GM21723 (cell line): ENCODE data around the gene METTL13.

Experiments
- ATAC-seq: cut with Tn5 transposase; IDR thresholded peaks from one replicate; pipeline ENCODE4 v1.9.1; 2021; ENCODE audit warnings: mild to moderate bottlenecking, moderate library complexity; ENCODE audit not compliant: unreplicated experiment

The METTL13 gene

DNA sequence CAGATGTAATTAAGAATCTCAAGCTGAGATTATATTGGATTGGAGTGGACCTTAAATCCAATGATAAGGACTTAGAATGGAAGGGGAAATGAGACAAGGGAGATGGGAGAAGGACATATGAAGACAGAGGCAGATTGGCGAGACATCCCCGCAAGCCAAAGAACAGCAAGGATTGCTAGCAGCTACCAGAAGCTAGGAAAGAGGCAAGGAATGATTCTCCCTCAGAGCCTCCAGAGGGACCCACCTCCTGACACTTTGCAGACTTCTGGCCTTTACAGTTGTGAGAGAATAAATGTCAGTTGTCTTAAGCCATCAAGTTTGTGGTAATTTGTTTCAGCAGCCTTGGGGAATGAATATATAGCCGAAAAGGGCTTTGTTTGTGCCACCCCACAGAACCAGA, 20.7 kb downstream of the METTL13 start:
- ATAC-seq = no peak

DNA sequence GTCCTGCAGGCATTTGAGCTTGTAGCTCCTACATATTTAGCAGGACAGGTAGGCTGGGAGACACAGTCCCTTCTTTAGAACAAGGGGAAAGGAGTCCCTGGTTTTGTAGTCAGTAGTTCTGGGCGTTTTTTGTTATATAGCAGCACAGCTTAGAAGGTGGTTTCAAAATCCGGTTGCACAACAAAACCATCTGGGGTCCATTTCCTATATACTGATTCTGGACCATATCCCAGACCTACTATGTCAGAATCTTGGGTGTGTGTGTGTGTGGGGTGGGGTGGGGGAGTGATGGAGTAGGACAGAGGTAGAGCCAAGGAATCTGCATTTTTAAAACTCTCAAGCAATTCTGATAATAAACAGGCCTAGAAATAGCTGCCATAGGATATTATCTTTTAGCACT, 21.6 kb downstream of the METTL13 start:
- no peak for ATAC-seq

DNA sequence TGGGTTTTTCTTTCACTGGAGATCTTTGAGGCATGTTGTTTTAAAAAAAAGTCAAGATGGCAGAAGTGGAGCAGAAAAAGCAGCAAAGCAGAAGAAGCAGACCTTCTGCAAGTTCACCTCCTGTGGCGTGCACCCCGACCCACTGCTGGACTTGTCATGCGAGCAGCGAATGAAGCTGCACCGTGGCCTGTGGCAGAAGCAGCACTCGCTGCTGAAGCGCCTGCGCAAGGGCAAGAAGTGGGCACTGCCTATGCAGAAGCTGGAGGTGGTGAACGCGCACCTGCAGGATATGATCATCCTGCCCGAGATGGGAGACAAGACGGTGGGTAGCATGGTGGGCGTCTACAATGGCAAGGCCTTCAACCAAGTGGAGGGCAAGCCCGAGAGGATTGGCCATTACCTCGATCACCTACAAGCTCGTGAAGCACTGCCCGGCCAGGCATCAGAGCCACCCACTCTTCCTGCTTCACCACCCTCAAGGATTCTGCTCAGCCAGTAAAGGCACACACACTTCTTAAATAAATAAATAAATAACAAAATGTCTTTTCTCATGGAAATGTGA, 22.1 kb downstream of the METTL13 start:
- no peak for ATAC-seq

DNA sequence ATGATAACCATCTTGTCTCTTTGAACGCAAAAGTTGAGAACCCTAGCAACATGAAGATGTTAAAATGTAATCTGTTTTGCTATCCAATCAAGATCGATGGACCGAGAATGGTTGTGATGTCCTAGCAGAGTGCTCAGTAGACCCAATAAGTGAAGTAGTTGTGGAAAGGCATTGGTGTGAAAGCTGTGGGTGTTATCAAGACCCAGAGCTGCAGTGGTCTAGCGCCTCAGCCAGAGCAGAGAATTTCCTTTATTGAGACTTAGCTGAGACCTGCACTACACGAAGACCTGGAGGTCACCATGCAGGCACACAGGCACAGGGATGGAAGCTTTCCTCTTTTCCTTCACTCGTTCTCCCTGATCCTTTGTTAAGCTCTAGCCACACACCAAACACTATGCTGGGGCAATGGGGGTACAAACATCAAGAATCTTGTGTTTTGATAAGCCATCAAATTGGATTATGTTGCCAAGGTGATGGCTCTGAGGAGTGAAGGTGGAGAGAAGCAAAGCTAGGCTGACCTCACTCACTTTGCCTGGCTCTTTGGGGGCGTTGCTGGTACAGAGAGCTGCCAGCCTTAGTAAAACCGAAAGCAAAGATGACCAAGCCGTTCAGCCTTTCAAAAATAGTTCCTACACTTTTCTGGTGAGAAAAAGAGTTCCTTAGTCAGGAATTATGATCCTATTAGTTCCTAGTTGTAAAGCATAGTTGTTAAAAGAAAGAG, 24.1 kb downstream of the METTL13 start:
- ATAC-seq = peak; percentile 82

DNA sequence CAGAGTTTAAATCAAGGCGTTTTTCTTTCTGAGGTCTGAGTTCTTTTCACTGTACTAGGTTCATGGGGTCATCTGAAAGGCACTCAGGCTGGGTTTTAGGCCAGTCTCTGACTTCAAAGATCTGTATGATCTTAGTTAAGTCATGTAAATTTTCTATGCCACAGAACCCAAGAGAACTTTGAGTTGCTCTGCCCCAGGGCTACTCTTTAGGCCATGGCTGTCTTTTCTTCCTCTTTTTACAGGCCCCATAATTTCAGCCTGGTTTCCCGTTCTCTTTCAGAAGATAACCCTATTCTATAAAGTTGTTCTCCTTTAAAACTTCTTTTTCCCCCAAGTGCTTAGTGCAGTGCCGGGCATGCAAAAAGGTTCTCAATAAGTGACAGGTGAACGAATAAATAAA, 26.1 kb downstream of the METTL13 start:
- no peak for ATAC-seq

DNA sequence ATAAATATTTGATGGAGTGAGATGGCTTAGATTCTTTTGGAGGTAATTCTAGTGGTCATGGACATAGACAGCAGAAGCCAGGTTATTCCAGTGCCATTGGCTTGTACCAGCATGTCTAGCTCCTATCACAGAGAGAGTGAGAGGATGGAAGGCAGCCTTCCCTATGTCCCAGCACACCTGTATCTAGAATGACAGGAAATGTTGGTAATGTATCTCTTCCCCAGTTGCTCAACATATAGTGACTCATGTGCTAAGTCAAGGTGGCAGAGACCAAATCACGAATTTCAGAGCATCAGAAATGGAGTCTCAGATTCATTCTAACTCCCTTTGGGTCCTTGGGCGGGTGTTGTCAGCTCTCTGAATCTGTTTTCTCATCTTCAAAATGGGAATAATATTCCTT, 28.4 kb downstream of the METTL13 start:
- no peak for ATAC-seq

DNA sequence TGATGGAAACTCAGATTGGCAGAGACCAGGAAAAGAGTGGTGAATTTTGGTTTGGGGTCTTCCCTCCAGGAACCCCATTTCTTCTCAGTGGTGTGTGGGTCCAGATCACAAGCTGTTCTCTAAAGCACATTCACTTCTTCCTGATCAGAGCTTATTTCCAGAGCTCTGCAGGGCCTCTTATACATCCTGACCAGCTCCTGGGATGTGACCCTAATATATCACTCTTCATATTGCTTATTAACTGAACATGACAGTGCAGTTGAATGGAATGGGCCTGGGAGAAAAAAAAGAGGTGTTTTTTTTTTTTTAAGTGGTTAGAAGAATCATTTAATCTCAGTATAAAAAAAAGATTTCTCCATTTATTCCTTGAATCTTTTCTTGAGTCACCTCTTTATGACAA, 30.2 kb downstream of the METTL13 start:
- ATAC-seq = no peak

DNA sequence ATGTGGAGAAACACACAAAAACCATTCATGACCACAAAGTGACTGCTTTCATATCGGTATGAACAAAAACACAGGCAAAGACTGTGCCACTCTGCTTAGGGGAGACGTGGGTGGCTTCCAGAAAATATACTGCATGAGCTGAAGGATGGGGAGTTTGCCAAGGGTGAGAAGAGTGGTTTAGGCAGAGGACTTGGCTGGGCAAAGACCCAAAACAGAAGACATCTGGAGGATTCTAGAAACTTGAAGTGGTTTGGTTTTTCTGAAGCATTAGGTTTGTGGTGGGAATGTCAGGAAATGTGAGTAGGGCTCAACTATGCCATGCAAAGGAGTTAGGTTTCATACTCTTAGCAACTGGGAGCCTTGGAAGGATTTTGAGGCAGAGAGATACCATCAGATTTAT, 33.2 kb downstream of the METTL13 start:
- no peak for ATAC-seq

DNA sequence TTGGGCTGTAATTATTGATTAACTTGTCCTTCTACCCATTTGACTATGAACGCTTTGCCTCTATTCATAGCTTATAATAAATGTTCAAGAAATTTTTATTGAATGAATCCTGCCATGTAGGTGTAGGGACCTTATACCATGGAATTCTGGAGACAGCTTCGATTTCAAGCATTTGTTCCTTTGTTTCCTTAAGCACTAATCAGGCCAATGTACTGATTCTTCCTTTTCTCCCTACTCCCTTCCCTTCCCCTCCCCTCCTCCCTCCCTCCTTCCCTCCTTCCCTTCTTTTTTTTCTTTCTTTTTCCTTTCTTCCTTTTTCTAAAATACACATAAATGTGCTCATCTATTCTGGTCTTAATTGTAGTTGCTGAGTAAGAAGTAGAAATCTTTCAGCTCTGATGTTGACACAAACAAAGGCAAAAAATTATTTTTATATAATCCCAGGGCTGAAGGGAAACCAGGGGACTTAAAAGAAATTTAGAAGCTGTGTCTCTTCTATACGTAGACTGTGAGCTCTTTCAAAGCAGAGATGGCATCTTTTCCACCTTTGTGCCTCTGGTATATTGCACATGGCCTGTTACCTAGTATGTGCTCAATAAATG, 34.9 kb downstream of the METTL13 start:
- ATAC-seq = no peak

DNA sequence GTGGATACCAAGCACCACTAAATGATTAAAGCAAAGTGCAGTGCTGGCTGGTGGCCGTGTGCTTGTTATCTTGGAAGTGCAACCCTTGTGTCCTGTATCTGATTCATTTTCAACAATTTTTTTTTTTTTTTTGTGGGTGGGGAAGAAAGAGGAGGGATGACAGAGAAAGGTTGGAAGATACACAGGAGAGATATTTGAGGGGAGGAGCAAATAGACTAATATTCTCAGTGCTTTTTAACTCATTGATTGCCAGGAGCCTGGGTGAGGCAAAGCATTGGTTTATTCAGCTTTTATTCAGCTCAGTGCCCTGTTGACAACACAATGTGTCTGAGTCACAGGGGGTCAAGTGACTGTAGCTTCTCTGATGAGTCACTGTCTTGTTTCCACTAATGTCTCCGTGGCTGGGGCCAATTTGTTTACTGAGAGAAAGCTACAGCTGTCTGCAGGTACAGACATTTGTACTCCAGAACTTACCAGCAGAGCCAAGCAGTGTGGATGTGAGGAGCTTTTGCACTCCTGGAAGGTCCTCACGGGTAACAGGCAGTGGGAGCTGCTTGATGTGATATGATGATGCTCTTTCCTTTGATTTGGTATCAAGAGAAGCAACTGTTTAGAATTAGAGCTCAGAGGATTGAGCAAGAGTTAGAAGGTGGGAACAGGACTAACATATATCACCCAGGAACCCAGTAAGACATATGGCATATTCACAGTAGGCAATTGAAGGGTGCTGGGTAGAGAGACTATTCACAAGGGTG, 36.2 kb downstream of the METTL13 start:
- ATAC-seq = peak; percentile 88

DNA sequence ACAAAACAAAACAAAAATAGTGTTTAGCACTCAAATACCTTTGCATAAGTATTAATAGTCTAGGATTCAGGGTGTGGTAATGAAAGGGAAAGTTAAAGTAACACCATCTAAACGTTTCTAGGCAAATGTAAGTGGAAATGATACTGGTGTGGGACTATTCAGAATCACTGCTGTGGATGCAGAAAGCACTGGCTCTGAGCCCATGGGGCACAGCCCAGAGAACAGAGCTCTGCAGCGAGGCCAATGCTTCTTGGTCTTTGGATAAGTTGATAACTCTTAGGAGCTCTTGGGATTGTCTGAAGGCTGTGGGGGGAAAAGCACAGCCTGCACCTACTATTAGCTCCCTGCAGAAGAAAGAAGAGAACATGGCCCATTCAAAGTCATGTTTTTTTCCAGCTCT, 38.5 kb downstream of the METTL13 start:
- ATAC-seq = no peak

DNA sequence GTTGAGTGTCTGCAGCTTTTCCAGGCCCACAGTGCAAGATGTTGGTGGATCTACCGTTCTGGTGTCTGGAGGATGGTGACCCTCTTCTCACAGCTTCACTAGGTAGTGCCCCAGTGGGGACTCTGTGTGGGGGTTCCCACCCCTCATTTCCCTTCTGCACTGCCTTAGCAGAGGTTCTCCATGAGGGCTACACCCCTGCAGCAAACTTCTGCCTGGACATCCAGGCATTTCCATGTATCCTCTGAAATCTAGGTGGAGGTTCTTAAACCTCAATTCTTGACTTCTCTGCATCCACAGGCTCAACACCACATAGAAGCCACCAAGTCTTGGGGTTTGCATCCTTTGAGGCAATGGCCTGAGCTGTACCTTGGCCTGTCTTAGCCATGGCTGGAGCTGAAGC, 45.5 kb downstream of the METTL13 start:
- no peak for ATAC-seq

DNA sequence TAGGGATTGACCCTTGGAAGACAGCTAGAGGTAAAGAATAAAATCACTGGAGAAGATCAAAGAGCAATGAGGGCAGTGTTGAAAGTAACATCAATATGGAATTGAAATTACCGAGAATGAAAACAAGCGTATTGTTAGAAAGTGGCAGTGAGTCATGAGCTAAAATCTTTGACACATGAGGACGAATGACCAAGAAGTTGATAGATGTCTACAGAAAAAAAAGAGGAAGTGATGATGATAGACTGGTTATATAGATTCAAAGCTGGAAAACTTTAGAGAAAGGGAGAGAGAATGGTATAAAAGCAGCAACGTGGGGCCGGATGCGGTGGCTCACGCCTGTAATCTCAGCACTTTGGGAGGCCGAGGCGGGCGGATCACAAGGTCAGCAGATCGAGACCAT, 47.3 kb downstream of the METTL13 start:
- ATAC-seq = no peak

DNA sequence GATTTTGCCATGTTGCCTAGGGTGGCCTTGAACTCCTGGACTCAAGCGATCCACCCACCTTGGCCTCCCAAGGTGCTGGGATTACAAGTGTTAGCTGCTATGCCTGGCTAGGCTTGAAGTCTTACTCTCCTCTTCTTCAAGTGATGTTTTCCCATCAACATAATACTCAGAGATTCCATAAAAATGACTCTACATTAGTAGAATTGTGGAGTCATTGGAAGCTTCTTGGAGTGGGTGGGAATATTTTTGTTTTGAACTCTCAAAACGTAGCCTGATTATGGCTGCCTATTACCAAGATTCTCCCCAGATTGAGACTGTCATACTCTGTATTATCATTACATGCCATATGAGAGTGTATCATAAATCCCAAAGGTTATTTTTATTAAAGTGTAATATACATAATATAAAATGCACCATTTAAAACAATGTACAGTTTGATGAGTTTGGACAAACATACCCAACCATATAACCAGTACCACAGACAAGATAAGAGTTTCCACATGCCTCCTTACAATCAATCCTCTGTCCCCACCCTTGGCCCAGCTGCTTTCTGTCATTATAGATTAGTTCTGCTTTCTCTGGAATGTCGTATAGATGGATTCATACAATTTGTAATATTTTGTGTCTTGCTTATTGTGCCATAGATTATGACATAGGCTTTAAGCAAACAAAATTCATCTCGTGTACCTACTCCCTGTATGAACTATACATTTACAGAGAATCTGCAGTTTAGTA, 51.8 kb downstream of the METTL13 start:
- no peak for ATAC-seq

DNA sequence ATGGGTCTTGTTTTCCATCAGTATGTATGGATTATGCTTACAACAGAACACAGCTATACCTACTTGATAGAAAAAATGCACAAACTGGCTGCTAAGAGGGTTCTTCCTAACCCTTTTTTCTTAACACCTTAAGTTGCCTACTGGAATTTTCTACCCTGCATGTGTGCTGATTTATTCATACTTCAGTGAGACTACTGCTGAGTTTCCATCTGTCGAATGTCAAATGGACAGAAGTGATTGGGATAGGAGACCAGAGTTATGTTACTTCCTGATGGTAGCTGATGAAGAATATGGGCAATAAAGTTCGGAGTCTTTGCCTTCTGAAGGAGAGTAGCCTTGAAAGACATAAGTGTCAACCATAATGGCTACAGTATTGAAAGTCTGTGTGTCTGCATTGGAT, 53.4 kb downstream of the METTL13 start:
- ATAC-seq = no peak

DNA sequence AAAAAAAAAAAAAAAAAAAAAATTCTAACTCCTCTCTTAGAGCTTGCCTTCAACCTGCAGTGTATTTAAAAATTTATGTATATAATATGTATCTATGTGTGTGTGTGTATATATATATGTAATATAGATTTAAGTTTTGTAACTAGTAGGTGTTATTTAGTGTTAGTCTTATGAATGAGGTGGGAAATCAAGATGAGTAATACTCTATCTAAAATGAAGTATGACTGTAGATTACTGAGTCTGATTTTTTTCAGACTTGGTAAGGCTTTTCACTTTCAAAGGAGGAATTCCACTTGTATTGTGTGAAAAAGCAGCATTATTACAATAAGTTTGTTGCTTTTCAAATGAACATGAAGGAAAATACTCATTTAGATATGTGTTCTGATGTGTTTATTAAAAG, 54.4 kb downstream of the METTL13 start:
- no peak for ATAC-seq

DNA sequence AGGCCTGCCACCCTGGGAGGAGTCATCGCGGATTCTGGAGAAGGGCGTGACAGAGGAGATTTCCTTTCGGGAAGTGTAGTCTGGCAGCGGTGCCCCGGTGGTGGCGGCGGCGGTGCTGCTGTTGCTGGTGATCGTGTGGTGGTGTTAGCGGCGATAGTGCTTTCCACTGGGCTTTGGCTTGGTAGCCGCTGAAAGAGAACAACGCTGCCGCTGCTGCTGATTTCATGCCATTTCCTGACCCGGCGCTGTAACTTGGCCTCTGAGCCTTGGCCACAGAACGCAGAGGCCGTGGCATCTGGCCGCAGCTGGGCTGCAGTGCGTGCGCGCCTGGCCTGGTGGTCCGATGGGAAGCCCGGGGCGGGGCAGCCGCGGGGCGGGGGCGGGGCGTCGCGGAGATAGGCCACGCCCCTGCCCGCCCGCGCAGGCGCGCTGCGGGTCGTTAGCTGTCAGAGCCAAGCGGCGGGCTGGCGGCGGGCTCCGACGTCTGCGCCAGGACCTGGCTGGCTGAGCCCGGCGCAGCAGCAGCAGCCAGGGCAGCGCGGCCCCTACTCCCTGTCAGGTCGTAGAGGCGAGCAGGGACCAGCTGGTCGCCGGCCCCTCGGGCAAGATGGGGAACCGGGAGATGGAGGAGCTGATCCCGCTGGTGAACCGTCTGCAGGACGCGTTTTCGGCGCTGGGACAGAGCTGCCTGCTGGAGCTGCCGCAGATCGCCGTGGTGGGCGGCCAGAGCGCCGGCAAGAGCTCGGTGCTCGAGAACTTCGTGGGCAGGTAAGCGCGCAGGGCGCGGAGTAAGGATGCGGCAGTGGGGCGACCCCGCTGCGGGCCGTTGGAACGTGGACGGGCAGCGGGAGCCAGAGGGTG, 59.8 kb downstream of the METTL13 start, which contains the start of gene DNM3:
DNM3 (plus strand) TSS at position 449 of the 861 bp plus-strand sequence; CDS start at position 608, 159 bp downstream.
- peak; percentile 88 for ATAC-seq

DNA sequence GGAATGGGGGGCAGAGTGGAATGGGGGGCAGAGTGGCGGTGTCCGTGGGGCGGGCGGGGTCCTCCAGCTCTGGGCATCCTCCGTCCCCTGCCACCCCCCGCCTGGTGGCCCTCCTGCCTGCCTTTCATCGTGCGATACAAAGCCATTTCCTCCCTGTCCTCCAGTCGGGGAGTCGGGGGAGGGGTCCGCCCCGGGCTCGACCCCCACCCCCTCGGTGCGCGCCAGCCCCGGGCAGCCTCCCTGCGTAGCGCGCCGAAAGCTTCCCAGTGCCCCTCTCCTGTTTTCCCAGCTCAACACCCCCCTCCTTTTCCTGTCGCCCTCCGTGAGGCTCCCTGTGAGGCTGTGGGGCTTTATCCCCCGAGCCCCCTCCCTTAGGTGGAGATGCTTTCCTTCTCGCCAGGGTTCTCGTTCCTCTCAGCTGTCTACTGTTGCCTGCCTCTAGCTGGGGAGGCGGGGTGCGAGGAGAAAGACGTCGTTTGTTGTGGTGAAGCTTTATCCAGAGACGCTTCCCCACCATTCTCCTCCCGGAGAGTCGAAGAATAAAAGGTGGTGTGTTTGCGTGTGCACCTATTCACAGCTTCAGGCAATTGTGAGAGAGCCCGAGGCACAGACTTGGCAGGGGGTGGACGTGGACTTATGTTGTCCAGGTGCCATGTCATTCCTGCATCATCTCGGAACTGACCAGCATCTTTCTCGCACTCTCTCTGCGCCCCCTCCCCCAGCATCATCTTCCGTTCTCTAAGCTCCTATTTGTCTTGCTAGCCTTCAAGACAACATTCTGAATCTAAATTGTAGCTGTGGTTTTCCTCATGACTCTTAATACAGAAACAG, 60.7 kb downstream of the METTL13 start:
- no peak for ATAC-seq

DNA sequence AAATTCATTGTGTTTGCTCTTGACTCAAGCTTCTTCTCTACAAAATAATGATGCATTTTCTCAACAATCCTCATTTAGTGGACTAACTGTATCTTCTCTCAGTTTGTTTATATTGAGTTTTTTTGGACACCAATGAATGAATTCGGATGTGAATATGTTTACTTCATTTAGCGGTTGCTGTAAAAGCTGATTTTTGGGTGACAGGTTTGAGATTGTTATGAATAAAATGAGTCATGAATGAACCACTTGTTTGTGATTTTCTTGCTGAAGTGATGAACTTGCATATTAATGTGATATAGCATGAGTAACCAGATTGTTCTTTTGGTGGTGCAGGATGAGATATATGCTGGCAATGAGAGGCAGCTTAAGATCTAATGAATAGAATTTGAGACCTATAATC, 62.9 kb downstream of the METTL13 start:
- no peak for ATAC-seq
